ENCODE data around the gene STRIP1.

STRIP1 gene

DNA sequence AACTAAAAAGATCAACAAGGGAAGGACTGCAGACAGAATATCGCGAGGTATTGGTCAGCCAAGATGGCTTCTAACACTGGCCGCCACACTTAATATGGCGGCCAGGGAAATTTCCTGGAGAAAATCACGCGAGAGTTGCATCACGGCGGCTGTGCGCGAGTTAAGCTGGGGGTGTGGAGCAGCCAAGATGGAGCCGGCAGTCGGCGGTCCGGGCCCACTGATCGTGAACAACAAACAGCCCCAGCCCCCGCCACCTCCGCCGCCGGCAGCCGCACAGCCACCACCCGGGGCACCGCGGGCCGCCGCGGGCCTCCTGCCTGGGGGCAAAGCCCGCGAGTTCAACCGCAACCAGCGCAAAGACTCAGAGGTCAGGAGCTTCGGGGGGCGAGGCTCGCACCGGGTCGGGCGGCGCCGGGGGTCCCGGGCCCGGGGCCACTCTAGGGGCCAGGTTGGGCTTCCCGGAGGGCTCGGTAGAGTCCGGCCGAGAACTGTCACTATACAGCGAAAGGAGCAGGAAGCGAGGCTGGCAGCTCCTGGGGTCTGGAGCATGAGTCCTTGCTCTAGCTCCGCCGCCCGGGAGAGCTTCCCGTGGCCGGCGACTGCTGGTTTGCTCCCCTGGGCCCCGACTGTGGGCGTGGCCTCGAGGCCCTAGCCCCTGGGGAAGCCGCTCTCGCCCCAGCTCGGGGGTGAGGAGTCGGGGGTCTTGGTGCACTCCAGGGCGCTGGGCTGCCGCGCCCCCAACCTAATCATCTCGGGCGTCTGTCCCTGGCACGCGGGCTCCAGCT, at the start of gene STRIP1:
Gene STRIP1 (plus strand): TSS at position 174 of the 785 bp plus-strand sequence. CDS start 14 bp downstream, at position 188.
- DNase-seq: peak; percentile 82

GRCh38 chr1:109985247-109986053, 49.0 kb upstream of the STRIP1 start:
- DNase-seq: no peak

DNA sequence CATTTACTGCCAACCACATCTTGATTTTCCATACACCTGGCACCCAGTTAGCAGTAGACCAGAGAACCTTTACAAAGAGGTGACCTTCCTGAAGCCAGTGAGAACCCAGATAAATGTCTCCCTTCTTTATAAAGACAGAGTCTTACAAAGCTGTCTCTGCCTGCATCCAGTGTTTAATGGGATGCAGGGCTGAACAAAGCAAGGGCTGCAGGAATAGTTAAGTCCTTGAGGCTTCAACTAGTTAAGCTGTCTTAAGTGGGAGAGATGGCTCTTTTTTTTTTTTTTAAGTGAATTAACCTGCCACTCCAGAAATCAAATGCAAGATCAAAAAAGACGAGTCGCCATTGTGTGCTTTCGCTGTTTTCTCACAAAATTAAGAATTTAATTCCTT, 48.4 kb upstream of the STRIP1 start:
- DNase-seq: no peak

GRCh38 chr1:109988349-109988914, 46.0 kb upstream of the STRIP1 start:
- no peak for DNase-seq

DNA sequence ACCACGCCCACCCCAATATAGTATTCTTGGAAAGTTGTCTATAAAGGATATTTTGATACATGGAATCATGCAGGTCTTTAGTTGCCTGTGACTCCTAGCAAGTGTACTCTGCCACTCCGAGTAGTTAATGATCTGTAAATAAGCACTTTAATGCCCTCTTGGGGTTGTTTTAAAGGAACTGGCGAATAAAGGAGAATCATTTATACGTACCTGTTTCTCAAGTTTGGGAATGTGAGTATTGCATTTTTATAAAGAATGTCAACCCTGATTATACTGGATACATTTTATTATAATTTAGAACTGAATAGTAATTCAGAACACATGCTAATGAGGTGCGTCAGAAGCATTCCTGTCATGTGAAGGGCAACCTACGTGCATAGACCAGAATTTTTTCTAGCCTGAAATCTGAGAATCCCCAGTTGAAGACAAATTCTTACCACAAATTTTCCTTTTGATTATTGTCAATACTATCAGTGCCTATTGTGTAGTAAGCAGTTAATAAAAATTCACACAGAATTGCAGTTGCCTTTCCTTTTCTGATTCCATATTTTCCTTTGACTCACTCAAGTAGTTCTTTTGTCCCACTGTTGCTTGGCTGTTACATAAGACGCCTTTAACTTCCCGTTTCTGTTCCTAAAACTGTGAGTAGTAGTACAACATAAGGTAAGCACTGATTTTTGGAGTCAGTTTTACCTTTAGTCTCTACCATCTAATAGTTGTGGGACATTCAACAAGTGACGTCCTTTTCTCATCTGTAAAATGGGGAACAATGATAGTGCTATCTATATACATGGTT, 44.7 kb upstream of the STRIP1 start:
- no peak for DNase-seq

- DNase-seq: no peak
Measured at GRCh38 chr1:109990302-109990653, 44.1 kb upstream of the STRIP1 start.

GRCh38 chr1:109991400-109991925, 43.0 kb upstream of the STRIP1 start:
- DNase-seq: no peak

- no peak for DNase-seq
Measured at GRCh38 chr1:109993885-109994284, 40.5 kb upstream of the STRIP1 start.

DNA sequence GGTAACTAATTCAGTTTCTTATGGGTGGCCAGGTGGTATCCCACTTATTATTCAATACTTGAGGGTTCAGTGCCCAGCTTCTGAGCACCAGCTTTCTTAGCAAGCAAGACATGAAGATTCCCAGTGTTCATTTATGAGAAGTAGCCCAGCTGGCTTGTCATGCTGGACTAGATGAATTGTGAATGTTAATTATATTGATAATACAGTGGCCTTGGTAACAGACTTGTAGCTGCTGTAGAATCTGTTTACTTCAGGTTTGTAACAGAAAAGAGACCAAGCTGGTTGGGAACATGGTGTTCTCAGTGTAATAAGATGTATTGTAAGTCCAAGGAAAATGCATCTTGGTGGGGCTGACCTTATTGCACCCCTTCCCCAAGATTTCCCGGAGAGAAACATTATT, 39.8 kb upstream of the STRIP1 start:
- DNase-seq: no peak

DNA sequence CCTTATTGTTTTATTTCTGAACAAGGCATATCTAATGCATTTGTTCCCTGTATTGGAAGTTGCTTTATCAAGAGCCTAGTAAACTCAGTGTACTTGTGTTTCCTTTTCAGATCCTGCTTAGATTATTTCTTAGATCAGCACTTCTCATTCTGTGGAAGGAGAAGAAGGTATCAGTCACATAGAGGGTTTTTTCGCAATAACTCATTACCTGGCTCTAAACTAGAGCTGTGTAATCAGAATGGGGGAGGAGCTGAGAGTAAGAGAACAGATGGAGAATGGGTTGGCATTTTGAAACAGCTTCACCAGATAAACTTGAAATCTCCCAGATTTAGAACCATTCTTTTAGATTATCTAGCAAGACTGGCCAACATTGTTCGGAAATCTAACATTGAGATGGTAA, 38.9 kb upstream of the STRIP1 start:
- no peak for DNase-seq

- DNase-seq: no peak
Measured at GRCh38 chr1:109996476-109996875, 37.9 kb upstream of the STRIP1 start.

DNA sequence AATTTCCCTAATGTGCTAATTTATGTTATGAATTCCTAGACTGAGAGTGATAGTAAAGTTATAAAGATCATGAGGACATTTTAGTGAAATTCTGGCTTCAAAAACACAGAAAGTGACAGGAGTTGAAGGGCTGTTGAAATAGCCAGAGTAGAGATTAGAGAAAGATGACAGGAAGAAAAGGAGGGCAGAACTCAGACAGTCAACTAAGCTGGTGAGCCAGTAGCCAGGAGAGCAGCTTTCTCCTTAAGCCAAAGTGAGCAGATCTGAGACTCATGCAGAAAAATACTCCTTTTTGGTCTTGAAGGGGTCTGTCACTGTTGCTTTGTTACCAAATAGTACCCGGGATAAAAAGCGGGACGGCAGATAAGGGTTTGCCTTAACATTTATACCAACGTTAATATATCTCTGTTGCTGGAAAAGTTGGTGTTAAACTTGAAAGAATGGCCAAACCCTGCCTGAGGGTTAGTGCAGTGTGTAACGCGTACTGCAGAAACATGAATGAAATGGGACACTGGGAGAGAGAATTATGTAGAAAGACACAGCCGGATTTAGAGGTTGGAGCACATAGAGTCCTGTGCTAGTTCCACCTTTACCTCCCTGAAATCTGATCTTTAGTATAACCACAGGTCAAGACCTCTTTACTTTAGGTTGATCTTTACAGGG, 37.1 kb upstream of the STRIP1 start:
- DNase-seq: no peak

- DNase-seq: no peak
Measured at GRCh38 chr1:109997867-109998229, 36.6 kb upstream of the STRIP1 start.

GRCh38 chr1:110002695-110003094, 31.7 kb upstream of the STRIP1 start:
- DNase-seq: no peak

DNA sequence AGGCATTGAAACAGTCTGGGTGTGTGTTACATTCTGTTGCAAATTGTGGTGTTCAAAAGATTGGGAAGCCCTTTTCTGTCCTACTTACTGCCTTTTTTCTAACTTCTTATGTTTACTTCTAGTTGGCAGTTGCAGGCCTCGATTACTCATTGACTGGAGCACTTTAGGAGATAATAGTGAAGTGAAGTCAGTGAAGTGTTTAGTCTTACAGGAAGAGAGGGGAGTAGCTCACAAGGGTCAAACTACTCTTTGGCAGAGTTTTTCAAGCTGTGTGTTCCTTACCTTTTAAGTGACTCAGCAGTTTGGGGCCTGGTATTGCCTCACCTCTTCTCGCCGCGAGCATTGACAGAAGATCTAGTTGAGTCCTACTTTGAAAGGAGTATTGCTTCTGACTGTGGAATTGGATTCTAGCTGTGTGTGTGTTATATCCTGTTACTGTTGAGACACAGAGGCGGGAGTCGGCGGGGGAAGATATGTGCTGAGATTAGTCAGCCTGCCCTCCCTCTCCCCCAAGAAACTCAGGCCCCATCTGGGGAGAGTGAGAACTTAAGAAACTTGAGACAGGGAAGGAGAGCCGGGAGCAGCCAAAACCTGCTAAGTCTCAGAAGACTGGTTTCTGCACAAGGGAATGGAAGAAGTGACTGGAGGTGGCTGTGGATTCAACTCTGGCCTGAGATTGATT, 30.5 kb upstream of the STRIP1 start:
- no peak for DNase-seq

GRCh38 chr1:110004583-110004982, 29.8 kb upstream of the STRIP1 start:
- no peak for DNase-seq

DNA sequence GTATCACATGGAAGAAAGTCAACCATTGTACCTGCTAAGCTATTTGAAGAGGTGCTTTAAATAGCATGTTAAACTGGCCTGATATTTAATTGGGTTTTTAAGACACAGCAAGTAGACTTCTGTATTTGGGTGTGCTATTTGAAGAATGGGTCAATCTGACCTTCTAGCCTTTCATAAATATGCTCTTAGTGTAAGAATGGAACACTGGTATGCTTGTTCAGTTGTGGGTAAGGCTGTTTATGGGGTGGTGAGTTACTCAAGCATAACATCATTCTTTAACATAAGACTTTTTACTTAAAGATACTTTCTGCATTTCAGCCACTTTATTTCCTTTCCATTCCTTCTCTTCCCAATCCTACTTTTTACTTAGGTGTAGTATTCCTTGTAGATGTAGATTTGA, 28.5 kb upstream of the STRIP1 start:
- DNase-seq: no peak

GRCh38 chr1:110006516-110006915, 27.9 kb upstream of the STRIP1 start:
- no peak for DNase-seq

DNA sequence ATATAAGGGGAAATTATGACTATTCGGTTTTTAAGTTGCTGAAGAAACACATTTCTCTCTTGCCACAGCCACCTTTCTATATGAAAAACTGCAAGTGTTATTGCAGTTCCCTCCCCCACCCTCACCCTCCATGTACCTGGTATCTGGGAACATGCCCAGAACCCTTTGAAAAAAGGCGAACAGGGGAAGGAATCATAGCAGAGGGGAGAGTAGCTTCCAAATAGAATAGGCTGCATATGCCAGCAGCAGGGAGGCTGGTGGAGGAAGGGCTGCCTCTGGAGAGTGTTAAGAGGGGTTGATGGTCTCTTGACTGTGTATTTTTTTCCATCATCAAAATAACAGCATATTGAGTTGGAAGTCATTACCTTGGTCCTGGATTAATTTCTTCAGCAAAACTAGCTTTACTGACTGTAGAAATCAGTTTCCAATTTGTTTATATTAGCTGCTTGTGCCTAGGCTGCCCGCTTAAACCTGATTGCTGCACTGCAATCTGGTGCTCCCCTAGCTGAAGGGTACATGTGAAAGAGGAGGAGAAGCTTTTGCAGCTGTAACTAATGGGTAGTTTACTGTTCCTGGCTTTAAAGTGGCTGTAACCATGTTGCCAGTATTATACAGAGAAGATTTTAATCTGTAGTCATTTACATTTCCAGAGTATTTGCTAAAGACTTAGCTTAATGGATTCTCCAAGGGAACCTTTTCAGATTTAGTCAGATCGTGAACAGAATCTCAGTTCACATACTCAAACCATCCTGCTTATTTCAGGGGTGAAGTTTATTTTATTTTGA, 27.2 kb upstream of the STRIP1 start:
- DNase-seq: no peak

DNA sequence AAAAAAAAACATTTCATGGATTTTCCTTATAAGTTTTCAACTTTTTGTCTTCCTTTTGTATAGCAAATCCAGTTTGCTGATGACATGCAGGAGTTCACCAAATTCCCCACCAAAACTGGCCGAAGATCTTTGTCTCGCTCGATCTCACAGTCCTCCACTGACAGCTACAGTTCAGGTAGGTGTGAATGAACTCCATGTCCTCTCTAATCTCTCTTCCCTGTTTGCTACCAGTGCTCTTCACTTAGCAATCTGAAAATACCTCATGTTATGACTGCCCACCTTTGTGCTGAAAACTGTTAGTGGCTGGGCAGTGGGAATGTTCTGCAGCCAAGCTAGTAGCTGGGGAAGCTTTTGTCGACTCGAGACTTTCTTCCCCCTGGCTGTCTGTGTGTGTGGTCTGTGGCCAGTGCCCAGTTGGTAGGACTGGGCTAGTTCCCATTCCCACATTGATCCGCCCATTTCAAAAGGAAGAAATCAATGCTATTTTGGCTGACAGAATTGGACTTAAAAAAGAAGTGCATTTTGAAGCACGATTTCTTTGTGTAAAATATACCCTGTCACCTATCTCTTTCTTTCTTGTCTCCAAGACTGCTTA, 25.4 kb upstream of the STRIP1 start:
- no peak for DNase-seq
